SH-SY5Y (cell line): Measurements from ENCODE around the gene ING2.

Experiments used
- GATA2 ChIP-seq: IDR thresholded peaks from 2 replicates; pipeline ENCODE4 v1.6.1; 2011; ENCODE audit warnings: mild to moderate bottlenecking, low read depth, low read length
- GATA3 ChIP-seq: IDR thresholded peaks from 2 replicates; pipeline ENCODE4 v1.6.1; 2011; ENCODE audit warnings: low read depth, mild to moderate bottlenecking, low read length, moderate library complexity

DNA sequence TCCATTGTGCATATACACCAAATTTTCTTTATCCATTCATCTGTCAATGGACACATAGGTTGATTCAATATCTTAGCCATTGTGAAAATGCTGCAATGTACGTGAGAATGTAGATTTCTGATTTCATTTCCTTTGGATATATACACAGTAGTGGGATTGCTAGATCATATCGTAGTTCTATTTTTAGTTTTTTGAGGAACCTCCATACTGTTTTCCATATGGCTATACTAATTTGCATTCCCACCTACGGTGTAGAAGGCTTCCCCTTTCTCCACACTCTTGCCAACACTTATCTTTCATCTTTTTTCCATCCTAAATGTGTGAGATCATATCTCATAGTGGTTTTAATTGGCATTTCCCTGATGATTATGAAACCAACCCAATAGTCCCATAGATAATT is 43.4 kb downstream of the ING2 start:
- TF ChIP-seq GATA2 (no peak), GATA3 (no peak)
